ENCODE data around the gene RBM45.

The RBM45 gene

DNA sequence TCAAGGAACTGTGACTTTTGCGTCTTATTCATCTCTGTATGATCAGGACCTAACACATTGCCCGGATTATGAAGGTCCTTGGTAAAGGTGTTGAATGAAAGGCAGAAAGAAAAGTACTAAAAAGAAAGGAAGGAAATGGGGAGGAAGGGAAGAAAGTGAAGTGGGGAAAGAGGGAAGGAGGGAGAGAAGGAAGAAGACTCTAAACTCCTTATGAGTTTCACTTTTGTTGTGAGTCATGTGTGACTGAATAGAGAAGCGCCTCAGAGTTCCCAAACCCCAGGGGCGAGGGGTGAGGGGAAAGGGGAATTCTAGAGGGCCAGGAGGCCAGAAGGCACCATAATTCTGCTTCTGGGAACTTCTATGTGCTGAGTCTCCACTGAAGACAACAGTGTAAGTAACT is 51.2 kb downstream of the RBM45 start:
- DNase-seq: no peak

DNA sequence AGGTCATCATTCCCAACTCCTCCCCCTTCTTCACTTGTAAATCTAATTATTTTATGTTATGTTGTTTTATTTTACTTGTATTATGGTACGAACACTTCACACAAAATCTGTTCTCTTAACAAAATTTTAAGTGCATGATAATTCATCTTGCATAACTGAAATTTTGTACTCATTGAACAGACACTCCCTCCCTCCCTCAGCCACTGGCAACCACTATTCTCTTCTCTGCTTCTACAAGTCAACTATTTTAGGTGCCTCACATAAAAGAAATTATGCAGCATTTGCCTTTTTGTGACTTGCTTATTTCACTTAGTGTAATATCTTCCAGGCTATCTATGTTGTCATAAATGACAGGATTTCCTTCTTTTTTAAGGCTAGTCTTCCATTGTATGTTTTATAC is 51.7 kb downstream of the RBM45 start:
- no peak for DNase-seq

DNA sequence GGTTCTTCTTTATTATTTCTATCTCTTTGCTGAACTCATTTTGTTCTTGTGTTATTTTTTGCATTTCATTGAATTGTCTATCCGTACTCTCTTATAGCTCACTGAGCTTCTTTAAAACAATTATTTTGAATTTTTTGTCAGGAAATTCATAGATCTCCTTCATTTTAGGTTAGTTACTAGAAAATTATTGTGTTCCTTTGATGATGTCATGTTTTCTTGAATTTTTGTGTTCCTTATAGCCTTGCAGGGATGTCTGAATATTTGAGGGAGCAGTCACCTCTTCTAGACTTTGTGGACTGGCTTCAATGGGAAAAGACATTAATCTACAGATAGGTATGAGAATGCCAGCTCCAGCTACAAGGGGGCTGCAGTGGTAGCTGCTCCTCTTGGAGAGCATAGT is 61.4 kb downstream of the RBM45 start:
- no peak for DNase-seq

DNA sequence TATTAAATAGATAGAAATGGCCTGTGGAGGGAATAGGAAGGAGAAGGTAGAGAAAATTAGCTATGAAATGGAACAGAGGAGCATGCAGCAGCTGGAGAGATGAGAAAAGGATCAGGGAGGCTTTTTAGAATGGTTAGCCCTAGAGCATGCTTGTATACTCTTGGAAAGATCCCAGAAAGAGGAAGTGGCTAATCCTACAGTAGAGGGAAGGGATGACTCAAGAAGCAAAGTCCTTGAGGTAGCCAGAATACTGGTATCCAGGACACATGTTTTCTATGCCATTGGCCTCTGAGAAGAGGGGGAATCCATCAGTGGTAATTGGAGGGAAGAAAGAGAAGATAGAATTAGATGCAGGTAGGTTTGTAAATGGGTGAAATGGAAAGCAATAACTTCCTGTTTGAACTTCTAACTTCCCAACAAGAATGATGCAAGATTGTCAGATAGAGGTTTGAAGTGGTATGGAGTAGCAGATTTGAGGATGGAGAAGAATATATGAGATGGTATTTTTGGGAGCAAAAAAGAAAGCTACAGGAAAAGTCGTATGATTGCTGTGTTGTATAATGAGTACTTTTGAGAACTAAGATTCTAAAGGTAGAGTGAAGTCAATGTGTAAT is 64.9 kb downstream of the RBM45 start:
- no peak for DNase-seq
